GM23248 (cell line): ENCODE results near the gene SCAF1. TPM values are rescaled to one million over a fixed set of nuclear protein-coding genes. Genes with fewer than 3 reads are reported as not detected.

ENCODE experiments used
- DNase-seq: peaks from one replicate; pipeline ENCODE4 v3.0.0-alpha.2; 2015
- H2AFZ ChIP-seq: fragments of 200-600 bp; sonication (generic); 2 replicates; pipeline ENCODE4 v1.6.1; 2016; ENCODE audit warnings: antibody characterized with exemption
- H3F3A ChIP-seq: fragments of 200-600 bp; sonication (generic); 2 replicates; pipeline ENCODE4 v1.6.1; 2016; ENCODE audit warnings: mild to moderate bottlenecking, antibody characterized with exemption, mixed run types; ENCODE audit not compliant: insufficient read depth
- H3K27ac ChIP-seq: fragments of 200-600 bp; sonication (generic); 2 replicates; pipeline ENCODE4 v1.5.1; 2016; ENCODE audit warnings: mild to moderate bottlenecking
- H3K27me3 ChIP-seq: fragments of 200-600 bp; sonication (generic); replicated peaks from 2 replicates; pipeline ENCODE4 v1.6.1; 2016; ENCODE audit warnings: mild to moderate bottlenecking; ENCODE audit not compliant: insufficient read depth
- H3K36me3 ChIP-seq: fragments of 200-600 bp; sonication (generic); 2 replicates; pipeline ENCODE4 v1.6.1; 2016; ENCODE audit warnings: low read depth, mild to moderate bottlenecking
- H3K4me1 ChIP-seq: fragments of 200-600 bp; sonication (generic); 2 replicates; pipeline ENCODE4 v1.6.1; 2016; ENCODE audit warnings: mild to moderate bottlenecking; ENCODE audit not compliant: insufficient read depth
- H3K4me2 ChIP-seq: fragments of 200-600 bp; sonication (generic); one replicate; pipeline ENCODE4 v1.6.1; 2016; ENCODE audit warnings: mild to moderate bottlenecking; ENCODE audit not compliant: unreplicated experiment
- H3K4me3 ChIP-seq: fragments of 200-600 bp; sonication (generic); 2 replicates; pipeline ENCODE4 v1.5.1; 2016; ENCODE audit warnings: mild to moderate bottlenecking
- H3K79me2 ChIP-seq: fragments of 200-600 bp; sonication (generic); 2 replicates; pipeline ENCODE4 v1.6.1; 2016; ENCODE audit warnings: mild to moderate bottlenecking; ENCODE audit not compliant: insufficient read depth
- H3K9ac ChIP-seq: fragments of 200-600 bp; sonication (generic); 2 replicates; pipeline ENCODE4 v1.6.1; 2016; ENCODE audit warnings: mild to moderate bottlenecking
- H3K9me2 ChIP-seq: fragments of 200-600 bp; sonication (generic); 2 replicates; pipeline ENCODE4 v1.6.1; 2016; ENCODE audit warnings: mixed run types, mild to moderate bottlenecking, moderate library complexity; ENCODE audit not compliant: insufficient read depth
- H3K9me3 ChIP-seq: fragments of 200-600 bp; sonication (generic); one replicate; pipeline ENCODE4 v1.6.1; 2017; ENCODE audit warnings: low read depth
- H4K20me1 ChIP-seq: fragments of 200-600 bp; sonication (generic); 2 replicates; pipeline ENCODE4 v1.6.0; 2016; ENCODE audit not compliant: insufficient read depth
- EZH2 ChIP-seq: fragments of 200-600 bp; sonication (generic); IDR thresholded peaks from 2 replicates; pipeline ENCODE4 v1.6.1; 2018; ENCODE audit warnings: antibody characterized with exemption, mild to moderate bottlenecking; ENCODE audit not compliant: insufficient read depth, poor library complexity, severe bottlenecking
- EZH2phosphoT487 ChIP-seq: fragments of 200-600 bp; sonication (generic); IDR thresholded peaks from 2 replicates; pipeline ENCODE4 v1.6.1; 2018; ENCODE audit warnings: antibody characterized with exemption, moderate library complexity, mild to moderate bottlenecking, low read depth; ENCODE audit not compliant: insufficient read depth
- WGBS, 2 experiments: methylation state at CpG; one replicate each; pipeline ENCODE4 v1.1.6; 2015 to 2017; ENCODE audit warnings: low lambda C conversion rate in 2 of 2, low coverage in 1 of 2; ENCODE audit errors: missing lambda C conversion rate in 2 of 2; 5-methylcytosine and 5-hydroxymethylcytosine counted together
- in situ Hi-C: fragments of 300-500 bp; cut with MboI; formaldehyde crosslinking; loops from 2 replicates; pipeline ENCODE4 v1.15.0; 2020
- polyA plus RNA-seq: library from polyadenylated mRNA; unstranded; fragments of >200 nt; fragmentation: Nextera tagmentation; extraction: Ambion mirVana; gene quantifications from 2 replicates; pipeline ENCODE4 v1.2.1, GENCODE V29; 2016
- total RNA-seq: library from RNA; depleted of rRNA; stranded (reverse); fragments of >200 nt; shearing (Covaris generic); gene quantifications from 2 replicates; pipeline ENCODE4 v1.2.3, GENCODE V29; 2014

Gene SCAF1
- total and polyA plus RNA-seq, 2 experiments from 2014 or later, result 8.5 to 18.6 TPM

GRCh38 chr19:49669516-49669915 lies 27.5 kb downstream of the SCAF1 start:
- TF ChIP-seq EZH2phosphoT487 (no peak), EZH2 (no peak)
- Histone ChIP-seq H3K27me3 (no peaks in the 10 kb centered on the region), H2AFZ (no peak overlapping the region), H3F3A (no peaks in the 10 kb centered on the region), H3K79me2 (peaks cover 13% of the 10 kb centered on the region), H3K9me3 (no peaks in the 10 kb centered on the region), H3K9me2 (no peaks in the 10 kb centered on the region), H3K4me1 (peaks cover 8% of the 10 kb centered on the region; the same call in 1 of the 2 replicates), H3K4me3 (no peak overlapping the region), H4K20me1 (no peaks in the 10 kb centered on the region), H3K9ac (no peak overlapping the region), H3K27ac (no peak overlapping the region), H3K36me3 (no peaks in the 10 kb centered on the region), H3K4me2 (no peak overlapping the region)
- in situ Hi-C loops, result no loop called here
- DNase-seq, result peak; percentile 36
- 88 to 91% methylated on average over 3 of the region's 3 CpGs for WGBS, 2 experiments

GRCh38 chr19:49672131-49672919 lies 30.3 kb downstream of the SCAF1 start:
- Histone ChIP-seq H3K36me3 (no peaks in the 10 kb centered on the region), H3K79me2 (peaks cover 2% of the 10 kb centered on the region), H3K4me1 (peaks cover 8% of the 10 kb centered on the region; the same call in 1 of the 2 replicates), H2AFZ (peak overlapping the region; percentile 79), H3K4me2 (peak overlapping the region; percentile 50), H3K27me3 (no peaks in the 10 kb centered on the region), H3K9me3 (no peaks in the 10 kb centered on the region), H3F3A (peaks cover 11% of the 10 kb centered on the region), H4K20me1 (no peaks in the 10 kb centered on the region), H3K9me2 (no peaks in the 10 kb centered on the region), H3K27ac (no peak overlapping the region), H3K4me3 (0 out of 2 replicates have a peak overlapping the region, but pooled peaks have one; percentile 32), H3K9ac (peak overlapping the region; percentile 39; the same call in 1 of the 2 replicates)
- TF ChIP-seq EZH2, result no peak
- no peak for TF ChIP-seq EZH2phosphoT487
- in situ Hi-C loops, result no loop called here
- WGBS, 2 experiments, result 28 to 31% methylated on average over 28 of the region's 28 CpGs
- DNase-seq, result peak; percentile 80

GRCh38 chr19:49676136-49676783 lies 34.3 kb downstream of the SCAF1 start:
- peak; percentile 93 for DNase-seq
- Histone ChIP-seq H3K4me2 (peak overlapping the region; percentile 83), H3K9me2 (no peaks in the 10 kb centered on the region), H3K4me1 (peaks cover 8% of the 10 kb centered on the region; the same call in 1 of the 2 replicates), H3K27me3 (no peaks in the 10 kb centered on the region), H3K4me3 (peak overlapping the region; percentile 68), H3K79me2 (peaks cover 42% of the 10 kb centered on the region), H3K36me3 (0 out of 2 replicates have a peak, but pooled peaks cover 2% of the 10 kb centered on the region), H3F3A (peaks cover 11% of the 10 kb centered on the region), H3K9ac (peak overlapping the region; percentile 87), H2AFZ (peak overlapping the region; percentile 93), H4K20me1 (no peaks in the 10 kb centered on the region), H3K9me3 (no peaks in the 10 kb centered on the region), H3K27ac (peak overlapping the region; percentile 91)
- TF ChIP-seq EZH2 (no peak), EZH2phosphoT487 (no peak)
- WGBS, 2 experiments, result 5% methylated on average over 27 of the region's 27 CpGs
- in situ Hi-C loops, result no loop called here

GRCh38 chr19:49676784-49677230 lies 34.8 kb downstream of the SCAF1 start:
- Histone ChIP-seq H3K9me3 (no peaks in the 10 kb centered on the region), H3K4me1 (peaks cover 8% of the 10 kb centered on the region; the same call in 1 of the 2 replicates), H2AFZ (peak overlapping the region; percentile 37; the same call in 1 of the 2 replicates), H3K27me3 (no peaks in the 10 kb centered on the region), H3K36me3 (0 out of 2 replicates have a peak, but pooled peaks cover 3% of the 10 kb centered on the region), H3K9me2 (no peaks in the 10 kb centered on the region), H3K9ac (peak overlapping the region; percentile 93), H3K27ac (peak overlapping the region; percentile 69), H3K79me2 (peaks cover 47% of the 10 kb centered on the region), H3K4me2 (peak overlapping the region; percentile 91), H3F3A (peaks cover 11% of the 10 kb centered on the region), H4K20me1 (no peaks in the 10 kb centered on the region), H3K4me3 (peak overlapping the region; percentile 86)
- in situ Hi-C loops, result no loop called here
- TF ChIP-seq EZH2 (no peak), EZH2phosphoT487 (no peak)
- peak; percentile 100 for DNase-seq
- WGBS, 2 experiments, result 1% methylated on average over 33 to 34 of the region's 34 CpGs
